Activated CD8-positive, alpha-beta memory T cell treated with anti-CD3 and anti-CD28 coated beads for 48 hours (primary cell): ENCODE measurements around the gene CALD1.

Experiments used
- DNase-seq, 3 experiments: peaks; one replicate each; pipeline ENCODE4 v3.0.0-alpha.2; 2020; ENCODE audit warnings: low read depth in 2 of 3, low spot score in 2 of 3

Gene CALD1

GRCh38 chr7:134820778-134821177, 41.3 kb downstream of the CALD1 start:
- DNase-seq = no peak

GRCh38 chr7:134823400-134823799, 44.0 kb downstream of the CALD1 start:
- DNase-seq = no peak

GRCh38 chr7:134825666-134826065, 46.2 kb downstream of the CALD1 start:
- no peak for DNase-seq

GRCh38 chr7:134826105-134826504, 46.7 kb downstream of the CALD1 start:
- no peak for DNase-seq

GRCh38 chr7:134827436-134827835, 48.0 kb downstream of the CALD1 start:
- no peak for DNase-seq

GRCh38 chr7:134827889-134828288, 48.5 kb downstream of the CALD1 start:
- DNase-seq = no peak

- no peak for DNase-seq
Observed at GRCh38 chr7:134828361-134828760, 48.9 kb downstream of the CALD1 start.

GRCh38 chr7:134829380-134829986, 50.0 kb downstream of the CALD1 start:
- DNase-seq = no peak

- no peak for DNase-seq
Observed at GRCh38 chr7:134831862-134832261, 52.4 kb downstream of the CALD1 start.

GRCh38 chr7:134832367-134832766, 52.9 kb downstream of the CALD1 start:
- no peak for DNase-seq

GRCh38 chr7:134834689-134835462, 55.4 kb downstream of the CALD1 start:
- no peak for DNase-seq

GRCh38 chr7:134835463-134835823, 56.0 kb downstream of the CALD1 start:
- no peak for DNase-seq

- no peak for DNase-seq
Observed at GRCh38 chr7:134836447-134836846, 57.0 kb downstream of the CALD1 start.

- DNase-seq = no peak
Observed at GRCh38 chr7:134839298-134839697, 59.9 kb downstream of the CALD1 start.

- no peak for DNase-seq
Observed at GRCh38 chr7:134842062-134842461, 62.6 kb downstream of the CALD1 start.

- DNase-seq = no peak
Observed at GRCh38 chr7:134842886-134843430, 63.5 kb downstream of the CALD1 start.

- no peak for DNase-seq
Observed at GRCh38 chr7:134844200-134844599, 64.8 kb downstream of the CALD1 start.

GRCh38 chr7:134845461-134845860, 66.0 kb downstream of the CALD1 start:
- no peak for DNase-seq

GRCh38 chr7:134847851-134848588, 68.6 kb downstream of the CALD1 start:
- DNase-seq = no peak

GRCh38 chr7:134850066-134850465, 70.6 kb downstream of the CALD1 start:
- no peak for DNase-seq

GRCh38 chr7:134851141-134851540, 71.7 kb downstream of the CALD1 start:
- DNase-seq = no peak

GRCh38 chr7:134852625-134853024, 73.2 kb downstream of the CALD1 start:
- no peak for DNase-seq
